GM23248 (cell line): ENCODE results near the gene STK4. TPM values are rescaled to one million over a fixed set of nuclear protein-coding genes. Genes with fewer than 3 reads are reported as not detected.

ENCODE experiments used
- DNase-seq: peaks from one replicate; pipeline ENCODE4 v3.0.0-alpha.2; 2015
- H2AFZ ChIP-seq: fragments of 200-600 bp; sonication (generic); 2 replicates; pipeline ENCODE4 v1.6.1; 2016; ENCODE audit warnings: antibody characterized with exemption
- H3F3A ChIP-seq: fragments of 200-600 bp; sonication (generic); 2 replicates; pipeline ENCODE4 v1.6.1; 2016; ENCODE audit warnings: mild to moderate bottlenecking, antibody characterized with exemption, mixed run types; ENCODE audit not compliant: insufficient read depth
- H3K27ac ChIP-seq: fragments of 200-600 bp; sonication (generic); 2 replicates; pipeline ENCODE4 v1.5.1; 2016; ENCODE audit warnings: mild to moderate bottlenecking
- H3K27me3 ChIP-seq: fragments of 200-600 bp; sonication (generic); replicated peaks from 2 replicates; pipeline ENCODE4 v1.6.1; 2016; ENCODE audit warnings: mild to moderate bottlenecking; ENCODE audit not compliant: insufficient read depth
- H3K36me3 ChIP-seq: fragments of 200-600 bp; sonication (generic); 2 replicates; pipeline ENCODE4 v1.6.1; 2016; ENCODE audit warnings: low read depth, mild to moderate bottlenecking
- H3K4me1 ChIP-seq: fragments of 200-600 bp; sonication (generic); 2 replicates; pipeline ENCODE4 v1.6.1; 2016; ENCODE audit warnings: mild to moderate bottlenecking; ENCODE audit not compliant: insufficient read depth
- H3K4me2 ChIP-seq: fragments of 200-600 bp; sonication (generic); one replicate; pipeline ENCODE4 v1.6.1; 2016; ENCODE audit warnings: mild to moderate bottlenecking; ENCODE audit not compliant: unreplicated experiment
- H3K4me3 ChIP-seq: fragments of 200-600 bp; sonication (generic); 2 replicates; pipeline ENCODE4 v1.5.1; 2016; ENCODE audit warnings: mild to moderate bottlenecking
- H3K79me2 ChIP-seq: fragments of 200-600 bp; sonication (generic); 2 replicates; pipeline ENCODE4 v1.6.1; 2016; ENCODE audit warnings: mild to moderate bottlenecking; ENCODE audit not compliant: insufficient read depth
- H3K9ac ChIP-seq: fragments of 200-600 bp; sonication (generic); 2 replicates; pipeline ENCODE4 v1.6.1; 2016; ENCODE audit warnings: mild to moderate bottlenecking
- H3K9me2 ChIP-seq: fragments of 200-600 bp; sonication (generic); 2 replicates; pipeline ENCODE4 v1.6.1; 2016; ENCODE audit warnings: mixed run types, mild to moderate bottlenecking, moderate library complexity; ENCODE audit not compliant: insufficient read depth
- H3K9me3 ChIP-seq: fragments of 200-600 bp; sonication (generic); one replicate; pipeline ENCODE4 v1.6.1; 2017; ENCODE audit warnings: low read depth
- H4K20me1 ChIP-seq: fragments of 200-600 bp; sonication (generic); 2 replicates; pipeline ENCODE4 v1.6.0; 2016; ENCODE audit not compliant: insufficient read depth
- EZH2 ChIP-seq: fragments of 200-600 bp; sonication (generic); IDR thresholded peaks from 2 replicates; pipeline ENCODE4 v1.6.1; 2018; ENCODE audit warnings: antibody characterized with exemption, mild to moderate bottlenecking; ENCODE audit not compliant: insufficient read depth, poor library complexity, severe bottlenecking
- EZH2phosphoT487 ChIP-seq: fragments of 200-600 bp; sonication (generic); IDR thresholded peaks from 2 replicates; pipeline ENCODE4 v1.6.1; 2018; ENCODE audit warnings: antibody characterized with exemption, moderate library complexity, mild to moderate bottlenecking, low read depth; ENCODE audit not compliant: insufficient read depth
- WGBS, 2 experiments: methylation state at CpG; one replicate each; pipeline ENCODE4 v1.1.6; 2015 to 2017; ENCODE audit warnings: low lambda C conversion rate in 2 of 2, low coverage in 1 of 2; ENCODE audit errors: missing lambda C conversion rate in 2 of 2; 5-methylcytosine and 5-hydroxymethylcytosine counted together
- in situ Hi-C: fragments of 300-500 bp; cut with MboI; formaldehyde crosslinking; loops from 2 replicates; pipeline ENCODE4 v1.15.0; 2020
- polyA plus RNA-seq: library from polyadenylated mRNA; unstranded; fragments of >200 nt; fragmentation: Nextera tagmentation; extraction: Ambion mirVana; gene quantifications from 2 replicates; pipeline ENCODE4 v1.2.1, GENCODE V29; 2016
- total RNA-seq: library from RNA; depleted of rRNA; stranded (reverse); fragments of >200 nt; shearing (Covaris generic); gene quantifications from 2 replicates; pipeline ENCODE4 v1.2.3, GENCODE V29; 2014

The STK4 gene
- total and polyA plus RNA-seq, 2 experiments from 2014 or later: 21.9 to 33.4 TPM

- no peaks in the 10 kb centered on the region for H3K36me3 ChIP-seq
- peaks cover 24% of the 10 kb centered on the region for H3F3A ChIP-seq
- peaks cover 34% of the 10 kb centered on the region for H3K79me2 ChIP-seq
- H3K9me2 ChIP-seq: no peaks in the 10 kb centered on the region
- H3K9ac ChIP-seq: no peak overlapping the region
- H2AFZ ChIP-seq: no peak overlapping the region
- TF ChIP-seq EZH2 (no peak), EZH2phosphoT487 (no peak)
- H4K20me1 ChIP-seq: no peaks in the 10 kb centered on the region
- in situ Hi-C loops: no loop called here
- H3K9me3 ChIP-seq: no peaks in the 10 kb centered on the region
- peaks cover 35% of the 10 kb centered on the region for H3K4me1 ChIP-seq
- no peak for DNase-seq
- H3K4me3 ChIP-seq: no peak overlapping the region
- H3K27ac ChIP-seq: no peak overlapping the region
- 98% methylated on average over 3 of the region's 3 CpGs for WGBS, 2 experiments
- no peaks in the 10 kb centered on the region for H3K27me3 ChIP-seq
- H3K4me2 ChIP-seq: no peak overlapping the region
Observed at GRCh38 chr20:45051204-45052060, 85.1 kb downstream of the STK4 start.

DNA sequence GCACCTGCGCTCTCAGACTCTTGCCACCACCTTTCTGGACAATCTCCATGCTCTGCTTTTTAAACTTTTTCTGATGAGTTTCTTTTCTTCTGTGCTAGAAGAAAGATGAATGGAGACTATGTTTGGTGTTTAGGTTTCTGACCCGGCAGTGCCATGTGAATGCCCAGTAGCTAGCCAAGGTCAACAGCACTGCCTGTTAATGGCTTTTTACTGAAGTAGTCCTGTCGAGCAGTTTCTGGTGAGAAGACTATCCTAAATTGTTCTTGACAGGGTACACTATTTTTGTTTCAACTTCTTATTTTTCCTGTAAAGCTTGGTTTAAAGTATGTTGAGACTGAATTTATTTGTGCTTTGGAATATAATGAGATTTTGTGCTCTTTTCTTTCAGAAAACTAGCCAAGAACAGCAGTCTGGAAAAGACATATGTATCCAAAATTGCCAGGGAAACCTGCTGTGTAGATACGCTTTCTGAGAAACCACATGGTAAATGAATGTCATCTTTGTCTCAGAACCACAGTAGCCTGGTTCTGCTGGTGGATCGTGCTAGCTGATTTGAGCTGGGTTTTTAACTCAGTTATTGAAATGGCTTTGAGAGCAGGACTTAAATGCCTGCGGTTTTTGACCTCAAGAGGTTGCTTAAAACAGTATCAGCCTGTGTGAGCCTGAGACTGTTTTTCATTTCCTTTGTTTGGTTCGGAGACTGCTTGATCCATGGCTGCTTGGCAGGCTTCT lies 86.6 kb downstream of the STK4 start:
- Histone ChIP-seq H3K4me3 (0 out of 2 replicates have a peak overlapping the region, but pooled peaks have one; percentile 5), H2AFZ (0 out of 2 replicates have a peak overlapping the region, but pooled peaks have one; percentile 31), H3K36me3 (no peaks in the 10 kb centered on the region), H3K9me2 (no peaks in the 10 kb centered on the region), H3K27ac (peak overlapping the region; percentile 71), H3K27me3 (no peaks in the 10 kb centered on the region), H3K4me1 (peaks cover 27% of the 10 kb centered on the region), H4K20me1 (no peaks in the 10 kb centered on the region), H3K79me2 (peaks cover 27% of the 10 kb centered on the region), H3K4me2 (peak overlapping the region; percentile 43), H3F3A (peaks cover 24% of the 10 kb centered on the region), H3K9me3 (no peaks in the 10 kb centered on the region), H3K9ac (peak overlapping the region; percentile 46)
- no peak for TF ChIP-seq EZH2phosphoT487
- no peak for TF ChIP-seq EZH2
- in situ Hi-C loops: no loop called here
- DNase-seq: peak; percentile 68
- 67 to 74% methylated on average over 7 of the region's 7 CpGs for WGBS, 2 experiments

DNA sequence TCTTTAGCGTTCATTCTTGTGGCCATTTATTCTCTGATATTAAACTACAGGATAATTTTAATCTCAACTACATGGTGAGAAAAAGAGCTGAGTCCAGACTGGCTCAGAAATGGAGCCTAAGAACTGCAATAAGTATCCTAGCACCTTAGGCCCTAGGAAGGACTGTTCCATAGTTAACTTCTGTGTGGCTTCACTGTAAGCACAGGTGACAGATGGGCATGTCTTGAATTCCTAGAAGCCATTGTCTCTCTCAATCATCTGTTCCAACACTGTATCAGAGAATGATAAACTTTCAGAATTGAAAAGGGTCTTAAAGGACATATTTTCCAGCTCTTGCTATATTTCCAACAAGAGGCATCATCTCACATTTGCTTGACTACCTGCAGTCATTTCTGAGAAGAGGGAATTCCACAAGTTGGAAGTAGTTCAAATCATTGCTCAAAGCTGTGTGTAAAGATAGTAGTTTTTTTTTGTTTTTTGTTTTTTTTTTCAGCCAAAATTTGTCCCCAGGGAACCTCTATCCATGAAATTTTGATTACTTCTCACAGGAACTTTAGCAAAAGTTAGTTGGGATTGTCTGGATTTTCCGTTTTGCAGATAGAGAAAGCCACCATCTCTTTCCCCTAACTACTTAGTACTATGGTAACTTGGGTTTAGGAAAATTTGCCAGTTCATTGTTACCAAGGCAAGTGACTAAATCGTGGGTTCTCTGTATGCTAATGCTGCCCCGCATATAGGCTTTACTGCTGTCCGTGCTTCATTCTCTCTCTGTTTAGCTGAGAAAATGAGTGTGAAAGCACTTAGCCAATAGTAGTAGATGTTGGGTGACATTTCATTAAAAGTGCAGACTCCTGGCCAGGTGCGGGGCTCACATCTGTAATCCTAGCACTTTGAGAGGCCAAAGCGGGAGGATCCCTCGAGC lies 87.4 kb downstream of the STK4 start:
- in situ Hi-C loops: no loop called here
- peak overlapping the region; percentile 46 for H3K9ac ChIP-seq
- H3K9me3 ChIP-seq: no peaks in the 10 kb centered on the region
- WGBS, 2 experiments: 84 to 86% methylated on average over 8 of the region's 8 CpGs
- TF ChIP-seq EZH2: no peak
- TF ChIP-seq EZH2phosphoT487: no peak
- H3K4me1 ChIP-seq: peaks cover 23% of the 10 kb centered on the region
- H2AFZ ChIP-seq: 0 out of 2 replicates have a peak overlapping the region, but pooled peaks have one; percentile 31
- H3K4me3 ChIP-seq: 0 out of 2 replicates have a peak overlapping the region, but pooled peaks have one; percentile 5
- H3K79me2 ChIP-seq: peaks cover 27% of the 10 kb centered on the region
- no peaks in the 10 kb centered on the region for H3K27me3 ChIP-seq
- no peaks in the 10 kb centered on the region for H3K9me2 ChIP-seq
- peaks cover 27% of the 10 kb centered on the region for H3F3A ChIP-seq
- no peak for DNase-seq
- H4K20me1 ChIP-seq: no peaks in the 10 kb centered on the region
- H3K4me2 ChIP-seq: peak overlapping the region; percentile 43
- peak overlapping the region; percentile 71 for H3K27ac ChIP-seq
- no peaks in the 10 kb centered on the region for H3K36me3 ChIP-seq

- TF ChIP-seq EZH2phosphoT487 (no peak), EZH2 (no peak)
- peaks cover 27% of the 10 kb centered on the region for H3F3A ChIP-seq
- no peak overlapping the region for H3K4me2 ChIP-seq
- H4K20me1 ChIP-seq: no peaks in the 10 kb centered on the region
- WGBS, 2 experiments: 97 to 98% methylated on average over 4 of the region's 4 CpGs
- no peak overlapping the region for H2AFZ ChIP-seq
- no peaks in the 10 kb centered on the region for H3K9me2 ChIP-seq
- H3K9me3 ChIP-seq: no peaks in the 10 kb centered on the region
- H3K36me3 ChIP-seq: no peaks in the 10 kb centered on the region
- in situ Hi-C loops: no loop called here
- peaks cover 30% of the 10 kb centered on the region for H3K4me1 ChIP-seq
- H3K27ac ChIP-seq: no peak overlapping the region
- H3K27me3 ChIP-seq: no peaks in the 10 kb centered on the region
- H3K4me3 ChIP-seq: no peak overlapping the region
- peaks cover 23% of the 10 kb centered on the region for H3K79me2 ChIP-seq
- no peak overlapping the region for H3K9ac ChIP-seq
- no peak for DNase-seq
Observed at GRCh38 chr20:45055056-45055455, 88.7 kb downstream of the STK4 start.
